Activated T-cell treated with anti-CD3 and anti-CD28 coated beads, Interleukin-2, amount 50 U/mL, for 4 hours (primary cell): ENCODE data around the gene DNM1. TPM values are rescaled to one million over a fixed set of nuclear protein-coding genes. Genes with fewer than 3 reads are reported as not detected.

Source experiments
- ATAC-seq, 2 donors: fragments of 200-7000 bp; cut with Tn5 transposase; one replicate each; pipeline ENCODE4 v1.10.0; 2021
- DNase-seq: peaks from one replicate; pipeline ENCODE4 v3.0.0-alpha.2; 2020
- H3K27me3 Mint-ChIP-seq: one replicate; pipeline ENCODE4 v1.8.0; 2021; ENCODE audit warnings: low read depth, mixed read lengths
- H3K36me3 Mint-ChIP-seq: one replicate; pipeline ENCODE4 v1.8.0; 2022; ENCODE audit warnings: mixed read lengths; ENCODE audit not compliant: insufficient read depth
- H3K4me1 Mint-ChIP-seq: one replicate; pipeline ENCODE4 v1.8.0; 2021; ENCODE audit warnings: low read depth, mixed read lengths
- H3K4me3 Mint-ChIP-seq: one replicate; pipeline ENCODE4 v1.8.0; 2021; ENCODE audit warnings: mild to moderate bottlenecking, moderate library complexity, mixed read lengths
- H3K9me3 Mint-ChIP-seq: one replicate; pipeline ENCODE4 v1.8.0; 2021; ENCODE audit warnings: mixed read lengths
- total RNA-seq, 3 donors: library from RNA; stranded (reverse); gene quantifications; one replicate each; pipeline ENCODE4 v1.2.1, GENCODE V29; 2021

The DNM1 gene
- total RNA-seq, 3 donors from 2014 or later: 0.32 to 0.43 (median 0.40) TPM

DNA sequence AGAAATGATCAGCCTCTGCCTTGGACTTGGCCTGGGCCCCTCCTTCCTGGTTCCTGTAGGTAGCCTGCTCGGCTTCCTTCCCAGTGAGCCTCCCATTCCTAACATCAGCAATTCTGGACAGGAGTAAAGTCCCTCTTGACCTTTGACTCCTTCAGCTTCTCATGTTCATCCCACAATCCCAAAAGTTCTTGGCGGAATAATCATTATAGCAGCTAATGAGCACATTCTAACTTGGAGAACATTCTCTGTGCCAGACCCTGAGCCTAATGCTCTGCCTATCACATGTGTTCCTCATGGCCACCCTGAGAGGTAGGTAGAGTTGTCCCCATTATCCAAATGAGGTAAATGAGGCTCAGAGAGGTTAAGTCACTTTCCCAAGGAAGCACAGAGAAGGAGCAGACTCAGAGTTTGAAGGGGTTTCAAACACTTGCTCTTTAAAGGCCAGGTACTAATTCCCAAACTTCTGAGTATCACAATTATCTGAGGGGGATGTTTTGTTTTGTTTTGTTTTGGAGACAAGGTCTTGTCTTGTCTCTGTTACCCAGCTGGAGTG is 94.1 kb downstream of the DNM1 start:
- Mint-ChIP-seq H3K4me1 (no peaks in the 10 kb centered on the region), H3K4me3 (no peak overlapping the region), H3K27me3 (no peaks in the 10 kb centered on the region), H3K36me3 (no peaks in the 10 kb centered on the region), H3K9me3 (no peaks in the 10 kb centered on the region)
- DNase-seq (no peak), ATAC-seq (no peak)

DNA sequence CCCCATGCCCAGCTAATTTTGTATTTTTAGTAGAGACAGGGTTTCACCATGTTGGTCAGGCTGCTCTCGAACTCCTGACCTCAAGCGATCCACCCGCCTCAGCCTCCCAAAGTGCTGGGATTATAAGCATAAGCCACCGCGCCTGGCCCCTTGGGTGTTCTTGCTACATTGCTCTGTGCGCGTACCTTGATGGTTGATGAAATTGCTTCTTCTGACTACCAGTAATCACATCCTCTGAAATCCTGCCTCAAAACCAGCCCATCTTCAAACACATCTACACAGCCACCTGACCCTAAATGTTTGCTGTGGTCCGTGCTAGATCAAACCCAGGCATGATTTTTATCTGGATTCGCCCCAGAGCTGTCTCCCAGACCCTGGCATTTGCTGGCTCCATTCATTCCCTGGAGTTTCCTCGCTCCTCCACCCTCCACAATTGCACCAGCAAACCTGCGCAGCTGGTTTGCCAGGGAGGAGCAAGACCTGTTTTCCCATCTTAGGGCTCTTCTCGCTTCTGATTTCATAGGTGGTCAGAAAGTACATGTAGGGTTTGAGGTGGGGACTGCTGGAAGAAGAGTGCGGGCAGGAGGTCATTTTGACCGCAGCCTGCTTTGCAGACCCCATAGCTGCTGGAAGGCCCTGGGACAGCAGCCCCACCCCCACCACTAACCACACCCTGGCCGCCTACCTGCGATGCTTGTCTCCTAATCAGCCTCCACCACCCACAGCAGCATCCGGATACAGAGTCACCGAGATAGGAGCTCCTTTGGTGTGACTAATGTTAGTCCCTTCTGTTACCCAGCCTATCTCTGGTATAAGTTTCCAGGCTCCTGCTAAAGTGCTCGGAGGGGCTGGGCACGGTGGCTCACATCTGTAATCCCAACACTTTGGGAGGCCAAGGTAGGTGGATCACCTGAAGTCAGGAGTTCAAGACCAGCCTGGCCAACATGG is 95.6 kb downstream of the DNM1 start:
- H3K36me3 Mint-ChIP-seq: no peaks in the 10 kb centered on the region
- H3K9me3 Mint-ChIP-seq: no peaks in the 10 kb centered on the region
- no peak for DNase-seq
- H3K4me1 Mint-ChIP-seq: no peaks in the 10 kb centered on the region
- ATAC-seq: no peak
- H3K4me3 Mint-ChIP-seq: no peak overlapping the region
- no peaks in the 10 kb centered on the region for H3K27me3 Mint-ChIP-seq

DNA sequence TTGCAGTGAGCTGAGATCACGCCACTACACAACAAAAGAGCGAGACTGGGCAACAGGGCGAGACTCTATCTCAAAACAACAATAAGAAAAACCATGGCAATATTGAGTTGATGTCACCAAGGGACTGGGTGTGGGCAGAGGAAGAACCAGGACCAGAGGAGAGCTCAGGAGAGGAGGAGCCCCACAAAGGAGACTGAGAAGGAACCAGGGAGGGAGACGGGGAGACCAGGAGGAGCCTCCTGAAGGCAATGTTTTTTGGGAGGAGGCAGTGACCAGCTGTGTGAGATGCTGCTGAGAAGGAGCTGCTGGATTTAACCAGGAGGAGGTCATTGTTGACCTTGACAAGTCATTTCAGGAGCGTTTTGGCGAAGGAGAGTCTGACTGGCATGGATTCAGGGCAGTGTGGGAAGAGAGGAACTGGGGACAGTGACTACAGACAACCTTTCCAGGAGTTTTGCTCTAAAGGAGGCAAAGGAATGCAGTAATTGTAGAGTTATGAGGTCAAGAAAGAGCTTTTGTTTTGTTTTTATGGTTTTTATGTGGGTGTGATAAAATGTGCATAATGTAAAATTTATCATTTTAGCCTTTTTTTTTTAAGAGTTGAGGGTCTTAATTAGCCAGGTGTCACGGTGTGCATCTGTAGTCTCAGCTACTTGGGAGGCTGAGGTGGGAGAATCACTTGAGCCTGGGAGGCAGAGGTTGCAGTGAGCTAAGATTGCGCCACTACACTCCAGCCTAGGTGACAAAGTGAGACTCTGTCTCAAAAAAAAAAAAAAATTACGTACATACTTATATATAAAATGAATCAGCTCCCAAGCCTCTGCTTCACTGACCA is 101.2 kb downstream of the DNM1 start:
- ATAC-seq: no peak
- Mint-ChIP-seq H3K4me3 (no peak overlapping the region), H3K36me3 (peaks cover 7% of the 10 kb centered on the region), H3K27me3 (no peaks in the 10 kb centered on the region), H3K4me1 (peaks cover 2% of the 10 kb centered on the region), H3K9me3 (no peaks in the 10 kb centered on the region)
- no peak for DNase-seq

Other genes with a start within 250 kb of the DNM1 start
- 10 to 100 TPM; 75.5 to 87.3 (median 86.0) TPM for gene EEIG1, start 222.4 kb upstream of the DNM1 start, total RNA-seq
- 10 to 100 TPM in 1 of 3 donors, 1 to 10 TPM in 2; 9.5 to 11.2 (median 9.7) TPM for gene NAIF1, start 136.1 kb upstream of the DNM1 start, total RNA-seq
- 10 to 100 TPM; 13.9 to 16.3 (median 15.6) TPM for gene SLC25A25, start 135.1 kb upstream of the DNM1 start, total RNA-seq
- gene PTGES2, start 75.7 kb upstream of the DNM1 start, total RNA-seq: 100 to 1,000 TPM; 123 to 132 (median 123) TPM
- not detected for gene LCN2, start 53.9 kb upstream of the DNM1 start, total RNA-seq
- gene BBLN, start 43.1 kb upstream of the DNM1 start, total RNA-seq: 10 to 100 TPM; 71.0 to 72.7 (median 71.6) TPM
- gene CIZ1, start 11.8 kb upstream of the DNM1 start, total RNA-seq: 100 to 1,000 TPM; 117 to 128 (median 124) TPM
- gene GOLGA2, start 72.6 kb downstream of the DNM1 start, total RNA-seq: 10 to 100 TPM; 39.4 to 48.2 (median 46.5) TPM
- gene SWI5, start 72.9 kb downstream of the DNM1 start, total RNA-seq: 10 to 100 TPM; 18.6 to 19.5 (median 19.1) TPM
- gene TRUB2, start 119.1 kb downstream of the DNM1 start, total RNA-seq: 10 to 100 TPM; 64.6 to 71.7 (median 69.7) TPM
- 10 to 100 TPM; 60.7 to 63.9 (median 62.4) TPM for gene COQ4, start 119.5 kb downstream of the DNM1 start, total RNA-seq
- gene SLC27A4, start 137.1 kb downstream of the DNM1 start, total RNA-seq: 10 to 100 TPM; 51.3 to 59.0 (median 56.0) TPM
- gene URM1, start 168.0 kb downstream of the DNM1 start, total RNA-seq: 100 to 1,000 TPM in 2 of 3 donors, 10 to 100 TPM in 1; 93.3 to 106 (median 104) TPM
- gene CERCAM, start 217.5 kb downstream of the DNM1 start, total RNA-seq: under 1 TPM; 0.30 to 0.63 (median 0.34) TPM